Fibroblast of skin of scalp (primary cell): ENCODE results near the gene PLAAT4.
"Not testable (repeated sequence)": the region's sequence is repeated elsewhere in the genome, so short reads cannot be mapped to it uniquely, and the experiment has no call there.

Source experiments
- DNase-seq: peaks from one replicate; pipeline ENCODE4 v3.0.0-alpha.2; 2013

PLAAT4 gene

DNA sequence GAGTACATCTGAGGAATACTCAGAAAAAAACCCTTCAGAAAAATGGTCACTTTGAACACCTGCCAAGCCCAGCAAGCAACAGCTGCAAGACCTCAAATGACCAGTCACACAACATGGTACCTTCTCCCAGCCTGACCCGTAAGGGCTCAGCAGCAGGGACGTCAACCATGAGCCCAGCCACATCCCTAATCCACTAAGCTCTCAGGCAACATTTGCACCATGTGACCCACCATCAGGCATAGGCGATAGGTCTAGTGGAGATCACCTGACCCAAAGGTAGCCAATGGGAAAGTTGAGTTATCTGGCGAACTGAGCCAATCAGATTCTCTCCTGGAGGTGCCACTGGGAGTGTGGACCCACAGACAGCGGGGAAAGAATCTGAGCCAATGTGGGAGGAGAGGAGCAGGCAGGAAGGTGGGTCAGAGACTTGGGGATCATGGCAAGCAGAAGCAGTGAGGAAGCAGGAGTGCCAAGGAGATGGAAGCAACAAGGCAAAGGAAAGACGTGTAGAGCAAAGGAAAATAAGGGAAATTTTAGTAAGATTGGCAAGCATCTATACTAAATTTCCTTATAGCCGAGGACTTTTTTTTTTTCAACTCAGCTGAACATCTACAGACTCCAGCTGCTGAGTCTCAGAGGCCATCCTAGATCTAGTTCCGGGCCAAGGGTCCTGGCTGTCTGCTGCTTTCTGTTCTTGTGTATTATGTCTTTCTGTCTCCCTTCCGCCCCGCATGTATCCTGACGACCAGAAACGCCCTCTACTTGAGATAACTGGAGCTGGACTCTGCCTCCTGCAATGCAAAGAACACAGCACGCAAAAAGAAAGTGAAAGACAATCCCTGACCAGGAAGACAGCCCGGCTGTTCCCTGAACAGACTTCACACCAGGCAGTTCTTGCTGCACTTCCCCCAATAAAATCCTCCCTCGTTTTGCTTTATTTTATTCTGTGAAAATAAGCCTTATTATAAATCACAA lies 37.6 kb downstream of the PLAAT4 start:
- peak; percentile 80 for DNase-seq

DNA sequence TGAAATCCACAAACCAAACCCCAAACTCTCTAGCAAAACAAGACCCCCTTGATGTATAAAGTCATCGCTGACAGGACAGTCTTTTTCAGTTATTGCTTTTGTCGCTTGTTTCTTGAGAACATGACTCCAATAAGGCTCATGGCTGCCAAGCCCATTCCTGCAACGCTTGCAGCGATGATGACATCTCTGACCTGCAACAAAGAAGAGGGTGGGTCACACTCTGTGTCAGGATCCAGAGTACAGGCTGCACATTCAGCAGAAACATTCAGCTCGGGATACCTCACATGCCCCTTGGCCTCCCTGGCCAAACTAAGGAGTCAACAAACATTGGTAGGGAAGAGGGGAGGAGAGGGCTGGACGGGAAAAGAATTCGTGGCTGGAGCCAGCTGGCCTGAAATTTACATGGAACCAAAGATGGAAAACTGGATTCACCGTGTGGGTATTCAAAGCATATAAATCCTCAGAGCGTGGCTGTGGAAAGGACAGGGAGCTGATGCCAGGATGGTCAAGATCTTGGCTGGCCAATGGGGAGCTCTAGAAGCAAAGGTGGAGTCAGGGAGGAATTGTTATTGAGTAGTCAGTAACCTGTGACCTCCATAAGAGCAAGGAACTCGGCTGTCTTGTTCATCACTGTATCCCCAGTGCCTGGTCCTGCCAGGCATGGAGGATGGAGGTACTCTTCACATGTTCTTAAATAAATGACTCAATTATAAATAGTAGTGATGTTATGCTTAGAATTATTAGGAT lies 38.4 kb downstream of the PLAAT4 start:
- DNase-seq = peak; percentile 8

DNA sequence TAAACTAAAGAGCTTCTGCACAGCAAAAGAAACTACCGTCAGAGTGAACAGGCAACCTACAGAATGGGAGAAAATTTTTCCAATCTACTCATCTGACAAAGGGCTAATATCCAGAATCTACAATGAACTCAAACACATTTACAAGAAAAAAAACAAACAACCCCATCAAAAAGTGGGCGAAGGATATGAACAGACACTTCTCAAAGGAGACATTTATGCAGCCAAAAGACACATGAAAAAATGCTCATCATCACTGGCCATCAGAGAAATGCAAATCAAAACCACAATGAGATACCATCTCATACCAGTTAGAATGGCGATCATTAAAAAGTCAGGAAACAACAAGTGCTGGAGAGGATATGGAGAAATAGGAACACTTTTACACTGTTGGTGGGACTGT lies 42.3 kb downstream of the PLAAT4 start:
- not testable (repeated sequence) for DNase-seq

DNA sequence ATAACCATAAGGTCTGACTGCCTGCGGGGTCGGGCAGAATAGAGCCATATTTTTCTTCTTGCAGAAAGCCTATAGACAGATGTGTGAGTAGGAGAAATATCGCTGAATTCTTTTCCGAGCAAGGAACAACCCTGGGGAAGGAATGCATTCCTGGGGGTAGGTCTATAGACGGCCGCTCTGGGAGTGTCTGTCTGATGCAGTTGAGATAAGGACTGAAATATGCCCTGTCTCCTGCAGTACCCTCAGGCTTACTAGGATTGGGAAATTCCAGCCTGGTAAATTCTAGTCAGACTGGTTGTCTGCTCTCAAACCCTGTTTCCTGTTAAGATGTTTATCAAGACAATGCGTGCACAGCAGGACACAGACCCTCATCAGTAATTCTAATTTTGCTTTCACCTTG lies 44.6 kb downstream of the PLAAT4 start:
- not testable (repeated sequence) for DNase-seq

DNA sequence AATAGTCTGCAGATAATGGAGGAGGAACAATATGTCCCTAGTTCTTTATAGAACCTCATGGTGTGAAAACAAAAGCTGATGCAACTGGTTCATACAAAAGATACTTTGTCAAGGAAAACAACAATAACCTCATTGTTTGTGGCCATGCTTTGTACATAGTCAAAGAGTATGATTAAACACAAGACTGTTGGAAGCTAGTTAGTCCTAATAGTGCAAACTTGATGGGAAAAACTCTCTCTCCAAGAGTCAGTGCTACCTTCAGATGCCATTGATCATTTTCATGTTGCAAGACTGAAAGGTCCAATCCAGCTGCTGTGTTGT lies 46.7 kb downstream of the PLAAT4 start:
- DNase-seq = no peak

DNA sequence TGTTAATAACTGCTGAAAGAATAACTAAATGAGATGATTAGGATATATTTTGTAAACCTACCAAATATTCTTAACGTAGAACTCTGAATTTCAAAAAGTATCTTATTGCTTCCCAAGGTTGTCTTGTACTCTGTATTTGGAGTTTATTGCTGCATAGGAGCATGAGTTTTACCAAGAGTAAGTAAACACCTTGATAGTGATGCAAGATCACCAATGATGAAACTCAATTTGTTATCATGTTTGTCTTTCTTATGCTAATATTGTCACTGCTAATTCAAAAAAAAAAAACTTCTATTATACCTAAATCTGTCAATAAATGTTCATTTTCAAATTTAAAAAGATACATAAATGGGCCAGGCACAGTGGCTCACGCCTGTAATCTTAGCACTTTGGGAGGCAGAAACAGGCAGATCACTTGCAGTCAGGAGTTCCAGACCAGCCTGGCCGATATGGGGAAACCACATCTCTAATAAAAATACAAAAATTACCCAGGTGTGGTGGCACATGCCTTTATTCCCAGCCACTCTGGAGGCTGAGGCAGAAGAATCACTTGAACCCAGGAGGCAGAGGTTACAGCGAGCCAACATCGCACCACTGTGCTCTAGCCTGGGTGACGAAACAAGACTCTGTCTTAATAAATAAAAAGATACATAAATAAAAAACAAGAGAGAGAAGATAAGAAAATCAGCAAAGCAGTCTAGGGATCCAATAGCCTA lies 50.0 kb downstream of the PLAAT4 start:
- DNase-seq = no peak

DNA sequence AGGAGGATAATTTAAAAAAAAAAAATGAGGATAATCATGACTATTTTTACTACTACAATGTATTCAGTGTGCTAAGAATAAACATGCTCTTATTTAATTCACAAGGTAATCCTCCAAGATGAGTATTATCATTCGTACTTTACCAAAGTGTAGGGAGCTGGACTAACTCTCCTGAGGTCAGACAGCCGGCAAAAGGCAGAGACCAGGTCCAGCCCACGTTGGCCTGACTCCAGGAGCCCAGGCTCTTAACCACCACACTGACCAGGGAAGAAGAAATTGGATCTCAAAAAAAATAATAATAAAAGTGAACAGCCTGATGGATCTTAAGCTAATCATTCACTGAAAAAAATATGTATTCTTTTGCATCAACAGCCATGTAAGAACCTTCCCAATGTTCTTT lies 52.4 kb downstream of the PLAAT4 start:
- no peak for DNase-seq

DNA sequence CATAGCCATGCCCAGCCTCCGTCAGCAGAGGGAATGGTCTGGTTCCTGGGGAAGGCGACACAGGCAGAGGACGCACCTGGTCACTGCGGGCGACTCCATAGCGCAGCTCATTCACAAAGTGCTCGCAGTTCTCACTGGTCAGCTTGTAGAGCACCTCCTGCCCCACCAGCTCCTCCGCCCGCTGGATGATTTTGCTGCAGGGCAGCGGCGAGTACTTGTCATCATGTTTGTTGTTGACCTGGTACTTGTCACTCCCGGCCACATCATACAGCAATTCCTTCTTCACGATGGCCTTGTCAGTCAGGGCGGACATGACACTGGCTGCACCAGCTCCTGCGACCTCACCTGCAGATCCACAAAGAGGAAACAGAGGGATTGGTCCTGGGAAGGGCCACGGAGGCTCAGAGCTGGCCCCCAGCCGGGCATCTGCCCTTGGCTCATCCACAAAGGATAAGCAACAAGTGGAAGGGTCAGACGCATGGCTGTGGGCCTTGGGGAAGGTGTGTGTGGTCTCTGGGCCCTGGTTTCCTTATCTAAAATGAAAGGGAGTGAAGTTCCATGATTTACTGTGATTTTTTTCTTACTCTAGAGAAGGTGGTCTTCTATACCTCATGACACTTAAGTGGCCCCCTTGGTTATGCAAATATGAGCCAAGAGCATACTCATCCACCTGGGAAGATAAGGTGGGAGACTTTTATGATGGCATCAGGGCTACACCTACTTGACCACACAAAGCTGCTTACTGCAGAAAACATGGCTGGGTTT lies 53.6 kb downstream of the PLAAT4 start:
- no peak for DNase-seq

DNA sequence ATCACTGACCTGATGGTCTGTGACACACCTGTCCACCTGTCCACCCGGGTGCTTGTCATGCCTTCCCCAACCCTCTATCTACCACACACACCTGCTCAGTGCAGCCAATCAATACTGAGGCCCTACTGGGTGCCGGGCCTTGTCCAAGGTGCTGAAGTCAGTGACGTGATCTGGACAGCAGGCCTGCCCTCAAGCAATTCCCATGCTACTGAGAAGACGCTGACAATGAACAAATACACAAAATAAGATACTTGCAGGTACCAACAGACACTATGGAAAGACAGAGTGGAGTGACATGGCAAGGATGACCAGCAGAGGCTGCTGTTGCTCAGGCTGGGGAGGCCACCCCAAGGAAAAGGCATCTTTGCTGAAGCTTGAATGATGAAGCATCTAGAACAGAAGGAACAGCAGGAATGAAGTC lies 56.4 kb downstream of the PLAAT4 start:
- DNase-seq = peak; percentile 49

DNA sequence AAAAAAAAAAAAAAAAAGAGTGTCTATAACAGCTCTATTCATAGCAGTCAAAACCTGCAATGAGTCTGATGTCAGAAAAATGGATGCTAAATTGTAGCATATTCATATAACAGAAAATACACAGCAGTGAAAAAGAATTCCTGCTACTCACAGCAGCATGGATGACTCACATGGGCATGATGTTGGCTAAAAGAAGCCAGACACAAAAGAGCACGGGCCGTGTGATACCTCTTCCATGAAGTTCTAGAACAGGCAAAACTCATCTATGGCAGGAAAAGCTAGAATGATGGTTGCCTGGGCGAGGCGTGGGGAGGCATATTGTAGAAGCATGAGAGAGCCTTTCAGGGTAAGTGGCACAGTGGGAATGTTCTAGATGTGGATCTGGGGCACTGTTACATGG lies 58.7 kb downstream of the PLAAT4 start:
- peak; percentile 49 for DNase-seq
